ENCODE measurements around the gene ATN1.
A peak's percentile ranks its signal among the peaks of the same experiment; 100 is the strongest.
"Not testable (repeated sequence)": the region's sequence is repeated elsewhere in the genome, so short reads cannot be mapped to it uniquely, and the experiment has no call there.

The ATN1 gene

DNA sequence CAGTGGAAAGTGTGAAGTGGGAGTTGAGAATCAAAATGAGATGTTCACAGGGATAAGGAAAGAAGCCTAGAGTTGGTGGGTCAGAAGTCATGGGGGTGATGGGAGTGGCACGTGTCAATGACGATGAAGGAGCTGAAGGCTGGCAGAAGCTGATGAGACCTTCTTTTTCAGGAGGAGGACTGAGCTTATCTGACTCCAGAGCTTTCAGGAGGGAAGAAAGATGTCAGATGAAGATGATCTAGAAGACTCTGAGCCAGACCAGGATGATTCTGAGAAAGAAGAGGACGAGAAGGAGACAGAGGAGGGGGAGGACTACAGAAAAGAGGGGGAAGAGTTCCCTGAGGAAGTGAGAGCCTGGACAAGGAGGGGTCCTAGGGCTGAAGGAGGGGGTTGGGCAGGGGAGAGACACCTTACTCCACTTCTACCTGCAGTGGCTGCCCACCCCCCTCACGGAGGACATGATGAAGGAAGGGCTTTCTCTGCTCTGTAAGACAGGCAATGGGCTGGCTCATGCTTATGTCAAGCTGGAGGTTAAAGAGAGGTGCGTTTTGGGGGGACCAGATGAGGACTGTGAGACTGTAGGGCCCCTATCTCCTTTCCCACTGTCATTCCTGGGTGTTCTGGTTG, 22.2 kb upstream of the ATN1 start:
- no peak for DNase-seq

DNA sequence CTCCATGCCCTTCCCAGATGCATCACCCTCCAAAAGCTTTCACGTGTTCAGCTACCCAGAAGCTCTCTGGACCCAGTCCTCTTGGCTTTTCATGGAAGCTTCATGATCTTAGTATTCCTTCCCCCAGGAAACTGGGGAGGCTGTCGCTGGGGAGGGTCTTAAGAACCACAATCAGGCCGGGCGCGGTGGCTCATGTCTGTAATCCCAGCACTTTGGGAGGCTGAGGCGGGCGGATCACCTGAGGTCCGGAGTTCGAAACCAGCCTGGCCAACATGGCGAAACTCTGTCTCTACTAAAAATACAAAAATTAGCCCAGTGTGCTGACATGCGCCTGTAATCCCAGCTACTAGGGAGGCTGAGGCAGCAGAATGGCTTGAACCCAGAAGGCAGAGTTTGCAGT, 19.6 kb upstream of the ATN1 start:
- not testable (repeated sequence) for DNase-seq

DNA sequence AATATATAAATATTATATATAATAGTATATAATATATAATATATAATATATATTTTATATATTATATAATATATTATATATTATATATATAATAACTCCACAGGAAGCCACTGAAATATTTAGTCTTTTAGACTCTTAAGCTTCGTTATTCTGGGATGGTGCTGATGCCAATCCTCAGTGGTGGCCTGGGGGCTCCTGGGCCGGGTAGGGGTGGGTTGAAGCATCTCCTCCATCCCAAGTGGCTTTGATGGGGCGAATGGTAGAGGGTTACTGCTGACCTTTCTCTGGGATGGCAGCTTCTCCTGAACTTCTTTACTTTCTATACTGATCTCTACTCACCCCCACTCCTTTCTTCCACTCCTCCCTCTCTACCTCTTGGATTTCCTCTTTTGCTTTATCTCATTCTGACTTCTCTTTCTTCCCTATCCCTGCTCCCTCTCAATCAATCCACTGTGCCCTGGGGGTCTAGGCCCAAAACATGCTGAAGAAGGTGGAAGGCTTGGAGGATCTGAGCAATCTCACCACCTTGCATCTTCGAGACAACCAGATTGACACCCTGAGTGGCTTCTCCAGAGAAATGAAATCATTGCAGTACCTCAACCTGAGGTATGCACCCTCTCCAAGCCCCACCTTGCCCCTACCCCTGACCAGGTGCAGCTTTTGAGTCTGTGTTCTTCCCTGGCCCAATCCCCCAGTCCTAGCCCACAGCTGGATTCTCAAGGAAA, 18.2 kb upstream of the ATN1 start:
- DNase-seq = no peak

DNA sequence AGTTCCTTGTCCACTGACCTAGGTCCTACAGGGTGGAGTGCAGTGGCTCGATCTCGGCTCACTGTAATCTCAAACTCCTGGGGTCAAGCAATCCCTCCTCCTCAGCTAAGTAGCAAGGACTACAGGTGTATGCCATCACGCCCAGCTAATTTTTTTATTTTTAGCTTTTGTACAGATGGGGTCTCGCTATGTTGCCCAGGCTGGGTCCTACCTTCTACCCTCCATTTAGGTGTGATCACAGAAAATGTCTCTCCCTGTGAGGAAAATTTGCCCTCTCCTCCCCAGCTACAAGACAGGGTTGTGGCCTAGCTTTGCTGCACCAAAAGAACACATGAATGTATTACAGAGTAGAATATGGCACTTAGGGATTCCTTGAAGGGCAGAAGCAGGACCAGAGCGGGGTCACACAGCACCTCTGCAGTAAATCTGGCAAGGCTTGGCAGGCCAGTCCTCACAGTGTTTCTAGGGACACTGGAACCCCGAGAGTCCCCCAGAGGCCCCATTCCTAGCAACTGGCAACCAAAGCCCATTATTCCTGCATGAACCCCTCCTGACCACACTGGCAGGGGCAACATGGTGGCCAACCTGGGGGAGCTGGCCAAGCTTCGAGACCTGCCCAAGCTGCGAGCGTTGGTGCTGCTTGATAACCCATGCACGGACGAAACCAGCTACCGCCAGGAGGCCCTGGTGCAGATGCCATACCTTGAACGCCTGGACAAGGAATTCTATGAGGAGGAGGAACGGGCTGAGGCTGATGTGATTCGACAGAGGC, 15.4 kb upstream of the ATN1 start:
- DNase-seq = no peak

DNA sequence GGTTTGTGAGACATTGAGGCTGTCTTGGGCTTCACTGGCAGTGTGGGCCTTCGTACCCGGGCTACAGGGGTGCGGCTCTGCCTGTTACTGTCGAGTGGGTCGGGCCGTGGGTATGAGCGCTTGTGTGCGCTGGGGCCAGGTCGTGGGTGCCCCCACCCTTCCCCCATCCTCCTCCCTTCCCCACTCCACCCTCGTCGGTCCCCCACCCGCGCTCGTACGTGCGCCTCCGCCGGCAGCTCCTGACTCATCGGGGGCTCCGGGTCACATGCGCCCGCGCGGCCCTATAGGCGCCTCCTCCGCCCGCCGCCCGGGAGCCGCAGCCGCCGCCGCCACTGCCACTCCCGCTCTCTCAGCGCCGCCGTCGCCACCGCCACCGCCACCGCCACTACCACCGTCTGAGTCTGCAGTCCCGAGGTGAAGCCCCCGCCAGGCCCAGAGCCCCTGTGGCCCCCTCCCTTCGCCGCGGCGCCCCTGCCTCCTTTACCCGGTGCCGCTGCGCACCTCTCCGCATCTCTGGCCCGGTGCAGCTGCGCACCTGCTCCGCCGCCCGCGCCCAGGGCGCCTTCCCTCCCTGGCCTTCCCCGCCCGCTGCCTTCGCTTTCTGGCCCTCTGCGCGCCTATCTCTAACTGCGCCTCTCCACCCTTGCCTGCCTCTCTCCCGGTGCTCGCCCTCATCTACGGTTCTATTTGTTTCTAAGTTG, 13.4 kb upstream of the ATN1 start, which contains the start of gene ENO2:
TSS of gene ENO2 (plus strand) at position 335 of the 701 bp plus-strand sequence. CDS start 1,253 bp downstream, outside the sequence.
- peak; percentile 80 for DNase-seq

DNA sequence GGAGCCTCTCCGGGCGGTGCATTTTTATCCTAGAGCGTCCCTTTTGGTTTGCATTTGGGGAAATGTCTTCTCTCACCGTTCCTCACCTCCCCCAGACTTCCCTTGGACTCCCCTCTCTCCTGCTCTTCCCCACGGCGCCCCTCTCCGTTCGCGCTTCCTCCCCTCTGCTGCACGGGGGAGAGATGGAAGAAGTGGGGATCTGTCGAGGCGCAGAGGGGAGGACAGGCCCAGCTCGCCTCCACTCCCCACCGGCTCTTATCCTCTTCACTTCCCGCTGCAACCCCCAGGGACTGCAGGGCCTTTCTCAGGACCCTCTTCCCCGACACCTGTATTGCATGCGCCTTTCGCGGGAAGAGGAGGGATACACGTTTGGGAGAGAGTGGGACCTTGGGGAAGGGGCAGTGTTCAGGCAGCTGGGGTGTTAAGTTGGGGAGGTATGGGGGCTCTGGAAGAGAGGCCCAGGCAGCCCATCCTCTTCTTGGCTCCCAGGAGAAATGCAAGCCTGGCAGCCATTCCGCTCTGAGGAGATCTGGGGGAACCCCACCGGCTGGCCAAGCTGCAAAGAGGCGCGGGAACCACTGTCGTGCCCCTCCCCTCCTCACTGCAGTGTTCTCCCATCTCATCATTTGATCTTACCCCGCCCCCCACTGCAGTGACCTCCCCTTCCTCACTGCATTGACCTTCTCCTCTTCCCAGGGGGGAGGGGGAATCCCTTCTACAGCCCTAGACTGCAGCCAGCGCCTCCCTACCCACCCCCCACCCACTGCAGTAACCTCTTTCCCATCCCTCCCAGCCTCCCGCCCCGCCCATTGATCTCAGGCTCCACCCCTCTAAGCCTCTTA, 12.6 kb upstream of the ATN1 start:
- DNase-seq = peak; percentile 56

DNA sequence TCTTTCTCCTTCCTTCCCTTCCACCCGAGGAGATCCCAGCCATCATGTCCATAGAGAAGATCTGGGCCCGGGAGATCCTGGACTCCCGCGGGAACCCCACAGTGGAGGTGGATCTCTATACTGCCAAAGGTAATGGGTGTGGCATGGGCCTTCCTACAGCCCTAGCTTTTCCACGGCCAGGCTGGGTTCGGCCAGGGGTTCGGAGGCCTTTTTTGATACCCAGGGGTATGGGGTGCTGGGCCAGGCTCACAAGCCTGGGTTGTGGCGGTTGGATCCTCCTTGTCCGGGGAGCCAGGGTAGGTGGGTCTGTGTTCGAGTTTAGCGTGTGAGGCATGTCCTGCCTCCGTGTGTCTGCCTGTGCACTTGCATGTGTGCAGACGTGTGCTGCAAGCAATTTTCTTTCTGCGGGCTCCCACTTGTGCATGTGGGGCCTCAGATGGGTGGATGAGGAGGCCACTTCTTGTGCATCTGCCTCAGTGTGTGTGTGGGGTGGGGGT, 11.9 kb upstream of the ATN1 start:
- no peak for DNase-seq

DNA sequence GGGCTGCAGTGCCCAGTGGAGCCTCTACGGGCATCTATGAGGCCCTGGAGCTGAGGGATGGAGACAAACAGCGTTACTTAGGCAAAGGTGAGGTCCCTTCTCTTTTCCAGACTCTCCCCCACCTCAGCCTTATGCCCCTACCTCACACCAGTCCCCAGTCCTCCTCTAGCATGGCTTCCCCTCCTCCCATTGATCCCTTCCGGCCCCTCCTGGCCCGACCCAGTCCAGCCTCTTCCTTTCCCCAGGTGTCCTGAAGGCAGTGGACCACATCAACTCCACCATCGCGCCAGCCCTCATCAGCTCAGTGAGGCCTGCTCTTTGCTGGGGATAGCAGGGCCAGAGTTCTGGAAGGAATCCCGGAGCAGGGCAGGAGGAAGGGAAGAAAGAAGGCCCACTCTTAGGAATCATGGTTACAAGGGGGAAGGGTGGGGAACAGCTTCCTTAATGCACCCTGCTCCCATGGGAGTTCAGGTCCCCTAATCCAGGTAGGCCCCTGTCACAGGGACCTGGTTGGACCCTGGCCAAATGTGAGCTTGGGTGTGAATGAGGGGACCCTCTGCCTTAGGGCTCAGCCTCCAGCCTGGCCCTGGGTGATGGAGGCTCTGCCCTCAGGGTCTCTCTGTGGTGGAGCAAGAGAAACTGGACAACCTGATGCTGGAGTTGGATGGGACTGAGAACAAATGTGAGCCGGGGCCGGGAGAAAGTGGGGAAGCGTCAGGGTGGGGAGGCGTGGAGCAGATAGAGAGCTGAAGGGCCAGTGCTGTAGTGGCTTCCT, 11.1 kb upstream of the ATN1 start:
- no peak for DNase-seq

DNA sequence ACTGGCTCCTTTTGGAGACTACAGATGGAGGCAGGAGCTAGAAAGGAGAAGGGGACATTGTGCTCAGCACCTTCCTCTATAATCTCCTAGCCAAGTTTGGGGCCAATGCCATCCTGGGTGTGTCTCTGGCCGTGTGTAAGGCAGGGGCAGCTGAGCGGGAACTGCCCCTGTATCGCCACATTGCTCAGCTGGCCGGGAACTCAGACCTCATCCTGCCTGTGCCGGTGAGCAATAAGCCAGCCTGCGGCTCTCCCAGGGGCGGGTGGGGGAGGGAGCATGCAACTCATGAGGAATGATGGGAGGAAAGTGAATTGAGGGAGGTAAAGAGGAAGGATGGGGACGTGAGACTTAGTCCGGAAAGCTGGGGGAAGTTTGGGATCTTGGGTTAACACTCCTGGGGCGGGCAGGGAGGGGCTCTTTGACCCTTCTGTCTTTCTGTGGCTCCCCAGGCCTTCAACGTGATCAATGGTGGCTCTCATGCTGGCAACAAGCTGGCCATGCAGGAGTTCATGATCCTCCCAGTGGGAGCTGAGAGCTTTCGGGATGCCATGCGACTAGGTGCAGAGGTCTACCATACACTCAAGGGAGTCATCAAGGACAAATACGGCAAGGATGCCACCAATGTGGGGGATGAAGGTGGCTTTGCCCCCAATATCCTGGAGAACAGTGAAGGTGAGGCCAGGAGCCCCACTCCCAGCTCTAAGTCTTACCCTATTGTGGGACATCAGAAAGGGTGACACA, 10.1 kb upstream of the ATN1 start:
- DNase-seq = no peak

DNA sequence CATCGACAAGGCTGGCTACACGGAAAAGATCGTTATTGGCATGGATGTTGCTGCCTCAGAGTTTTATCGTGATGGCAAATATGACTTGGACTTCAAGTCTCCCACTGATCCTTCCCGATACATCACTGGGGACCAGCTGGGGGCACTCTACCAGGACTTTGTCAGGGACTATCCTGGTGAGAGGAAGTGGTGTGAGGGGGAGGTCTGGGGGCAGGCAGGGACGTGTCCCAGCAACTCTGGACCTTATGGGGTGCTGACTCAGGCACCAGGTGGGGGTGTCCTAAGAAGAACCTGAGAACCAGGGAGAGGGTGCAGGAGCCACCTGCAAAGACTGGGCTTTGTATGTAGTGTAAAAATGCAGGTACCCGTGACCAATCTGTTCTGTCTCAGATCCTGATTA, 8.2 kb upstream of the ATN1 start:
- no peak for DNase-seq

DNA sequence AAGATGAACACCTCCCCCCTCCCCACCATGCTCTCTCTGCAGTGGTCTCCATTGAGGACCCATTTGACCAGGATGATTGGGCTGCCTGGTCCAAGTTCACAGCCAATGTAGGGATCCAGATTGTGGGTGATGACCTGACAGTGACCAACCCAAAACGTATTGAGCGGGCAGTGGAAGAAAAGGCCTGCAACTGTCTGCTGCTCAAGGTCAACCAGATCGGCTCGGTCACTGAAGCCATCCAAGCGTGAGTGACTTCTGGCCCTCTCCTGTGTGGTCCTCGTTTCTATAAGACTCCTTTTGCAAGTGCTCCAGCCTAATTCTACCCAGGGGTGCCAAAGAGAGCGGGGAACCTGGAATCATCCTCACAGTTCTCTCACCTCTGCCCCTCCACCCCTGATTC, 6.2 kb upstream of the ATN1 start:
- DNase-seq = no peak

DNA sequence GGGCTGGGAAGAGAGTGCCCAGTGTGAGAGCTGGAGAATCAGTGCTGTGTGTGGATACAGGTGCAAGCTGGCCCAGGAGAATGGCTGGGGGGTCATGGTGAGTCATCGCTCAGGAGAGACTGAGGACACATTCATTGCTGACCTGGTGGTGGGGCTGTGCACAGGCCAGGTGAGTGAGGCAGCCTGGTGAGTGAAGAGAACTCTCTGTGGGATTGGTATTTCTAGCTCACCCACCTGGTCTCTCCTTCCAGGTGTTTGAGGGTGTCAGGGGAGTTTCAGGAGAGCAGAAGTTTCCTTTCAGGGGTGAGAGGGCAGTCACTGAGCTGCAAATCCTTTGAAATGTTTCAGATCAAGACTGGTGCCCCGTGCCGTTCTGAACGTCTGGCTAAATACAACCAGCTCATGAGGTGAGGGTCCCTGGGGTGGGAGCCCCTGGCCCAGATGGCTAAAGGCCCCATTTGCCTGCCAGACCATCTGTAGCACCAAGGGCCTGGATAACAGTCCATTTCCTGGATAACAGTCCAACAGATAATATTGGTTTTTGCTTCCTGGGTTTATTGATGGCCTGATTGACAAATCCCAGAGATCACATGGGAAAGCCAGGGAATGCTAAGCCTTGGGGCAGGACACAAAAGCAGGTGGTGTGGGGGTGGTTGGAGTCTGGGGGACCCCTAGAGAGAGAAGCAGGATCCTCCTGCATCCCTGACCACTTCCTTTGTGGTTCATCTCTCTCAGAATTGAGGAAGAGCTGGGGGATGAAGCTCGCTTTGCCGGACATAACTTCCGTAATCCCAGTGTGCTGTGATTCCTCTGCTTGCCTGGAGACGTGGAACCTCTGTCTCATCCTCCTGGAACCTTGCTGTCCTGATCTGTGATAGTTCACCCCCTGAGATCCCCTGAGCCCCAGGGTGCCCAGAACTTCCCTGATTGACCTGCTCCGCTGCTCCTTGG, 5.5 kb upstream of the ATN1 start:
- DNase-seq = no peak

DNA sequence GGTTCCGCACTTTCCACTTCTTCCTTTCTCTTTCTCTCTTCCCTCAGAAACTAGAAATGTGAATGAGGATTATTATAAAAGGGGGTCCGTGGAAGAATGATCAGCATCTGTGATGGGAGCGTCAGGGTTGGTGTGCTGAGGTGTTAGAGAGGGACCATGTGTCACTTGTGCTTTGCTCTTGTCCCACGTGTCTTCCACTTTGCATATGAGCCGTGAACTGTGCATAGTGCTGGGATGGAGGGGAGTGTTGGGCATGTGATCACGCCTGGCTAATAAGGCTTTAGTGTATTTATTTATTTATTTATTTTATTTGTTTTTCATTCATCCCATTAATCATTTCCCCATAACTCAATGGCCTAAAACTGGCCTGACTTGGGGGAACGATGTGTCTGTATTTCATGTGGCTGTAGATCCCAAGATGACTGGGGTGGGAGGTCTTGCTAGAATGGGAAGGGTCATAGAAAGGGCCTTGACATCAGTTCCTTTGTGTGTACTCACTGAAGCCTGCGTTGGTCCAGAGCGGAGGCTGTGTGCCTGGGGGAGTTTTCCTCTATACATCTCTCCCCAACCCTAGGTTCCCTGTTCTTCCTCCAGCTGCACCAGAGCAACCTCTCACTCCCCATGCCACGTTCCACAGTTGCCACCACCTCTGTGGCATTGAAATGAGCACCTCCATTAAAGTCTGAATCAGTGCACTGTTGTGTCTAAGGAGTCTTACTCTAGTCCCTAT, 4.6 kb upstream of the ATN1 start:
- DNase-seq = no peak

DNA sequence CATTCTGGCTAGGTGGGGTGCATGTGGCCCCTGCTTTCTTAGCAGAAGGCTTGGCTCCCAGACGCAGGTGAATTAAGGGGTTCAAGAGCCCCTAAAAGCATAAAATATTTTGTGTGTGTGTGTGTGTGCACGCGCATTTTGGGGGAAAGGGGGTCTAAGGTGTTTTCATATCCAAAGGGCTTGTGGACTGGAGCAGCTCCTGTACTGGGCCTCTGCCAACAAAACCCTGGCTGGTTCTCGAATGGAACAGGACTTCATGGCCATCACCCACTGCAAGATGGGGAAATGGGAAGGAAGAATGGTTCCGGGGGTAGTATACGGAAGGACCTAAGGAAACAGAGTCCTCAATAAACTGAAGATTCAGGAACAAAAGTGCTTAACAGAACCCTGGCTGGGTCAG, 3.9 kb upstream of the ATN1 start:
- no peak for DNase-seq

DNA sequence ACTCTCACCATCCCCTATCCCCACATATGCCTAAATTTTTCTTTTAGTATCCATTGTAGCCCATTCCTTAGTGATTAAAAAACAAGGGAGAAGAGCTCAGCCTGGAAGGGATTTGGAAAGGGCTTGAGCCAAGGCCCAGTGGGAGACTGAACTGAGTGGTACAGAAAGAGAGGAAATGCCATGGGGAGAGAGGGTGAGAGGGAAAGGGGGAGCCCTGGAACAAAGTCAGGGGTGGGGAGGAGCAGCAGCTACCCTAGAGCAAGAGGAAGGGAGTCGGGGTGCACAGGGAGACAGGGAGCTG, 2.6 kb upstream of the ATN1 start:
- no peak for DNase-seq

DNA sequence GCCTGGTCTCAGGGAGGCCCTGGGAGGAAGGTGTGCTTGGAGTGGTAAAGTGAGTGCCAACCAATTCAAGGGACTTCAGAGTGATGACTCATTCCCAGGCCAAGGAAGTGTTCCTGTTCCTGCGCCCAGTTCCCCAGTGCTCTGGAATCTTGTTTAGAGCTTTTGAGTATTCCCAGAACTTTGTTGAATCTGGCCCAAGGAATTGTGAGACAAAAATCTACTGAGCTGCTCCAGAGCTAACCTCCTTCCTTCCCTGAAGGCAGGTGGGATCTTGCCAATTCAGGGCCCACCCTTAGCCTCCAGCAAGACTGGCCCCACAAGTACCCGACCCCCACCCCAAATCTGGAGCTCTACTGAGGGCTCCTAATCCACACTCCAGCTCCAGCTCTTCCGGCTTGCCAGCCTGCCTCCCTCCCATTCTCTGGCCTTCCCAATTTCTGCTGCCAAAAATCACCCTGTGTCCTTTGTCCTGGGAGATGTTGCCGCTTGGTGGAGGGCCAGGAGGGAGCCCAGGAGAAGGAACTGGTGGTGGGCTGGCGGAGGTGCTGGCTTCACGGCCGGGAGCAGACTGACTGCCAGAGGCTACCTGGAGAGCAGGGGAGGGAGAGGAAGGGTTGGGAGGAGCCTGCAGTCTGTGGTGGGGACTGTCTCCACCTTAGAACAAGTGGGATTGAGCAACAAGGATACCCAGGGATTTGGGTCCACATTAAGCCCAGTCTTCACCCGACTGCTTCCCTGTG, 2.0 kb upstream of the ATN1 start:
- no peak for DNase-seq

DNA sequence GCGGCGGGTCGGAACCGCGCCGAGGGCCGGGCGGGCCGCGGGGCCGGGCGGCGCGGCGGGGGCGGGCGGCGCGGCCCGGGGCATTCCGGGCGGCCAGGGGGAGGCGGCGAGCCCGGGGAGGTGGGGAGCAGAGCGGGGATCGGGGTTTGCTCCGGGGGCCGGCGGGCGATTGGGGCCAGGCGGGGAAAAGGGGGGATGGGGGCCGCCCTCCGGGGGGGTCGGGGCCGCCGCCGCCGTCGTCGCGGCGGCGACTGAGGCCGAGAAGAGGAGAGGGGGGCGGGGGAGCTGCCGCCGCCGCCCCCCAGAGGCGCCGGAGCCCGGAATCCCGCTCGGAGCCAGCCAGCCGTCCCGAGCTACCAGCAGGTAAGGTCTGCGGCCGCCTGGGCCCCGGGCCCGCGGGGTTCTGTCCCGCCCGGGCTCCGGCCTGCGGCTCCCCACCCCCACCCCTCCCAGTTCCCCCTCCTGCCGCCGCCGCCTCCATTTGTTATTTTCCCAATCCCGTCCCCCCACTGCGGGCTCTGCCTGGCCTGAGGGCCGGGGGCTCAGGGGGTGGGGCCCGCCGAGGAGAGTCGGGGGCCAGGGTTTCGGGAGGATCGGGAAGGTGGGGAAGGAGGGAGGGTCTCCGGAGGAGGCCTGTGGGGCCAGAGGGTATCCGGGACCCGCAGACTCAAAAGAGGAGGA, 403 bp downstream of the ATN1 start:
- peak; percentile 27 for DNase-seq
